Fibroblast of the aortic adventitia (primary cell): ENCODE measurements around the gene CDK5RAP2. TPM values are rescaled to one million over a fixed set of nuclear protein-coding genes. Genes with fewer than 3 reads are reported as not detected.

Experiments used
- DNase-seq: peaks from one replicate; pipeline ENCODE4 v3.0.0-alpha.2; 2010; ENCODE audit warnings: low read depth
- H3K4me3 ChIP-seq: 2 replicates; pipeline ENCODE4 v1.5.1; 2011; ENCODE audit warnings: low read depth, mild to moderate bottlenecking, control low read depth, low read length, moderate library complexity
- total RNA-seq: library from RNA; depleted of rRNA; stranded (reverse); fragments of >200 nt; gene quantifications from 2 replicates; pipeline ENCODE4 v1.2.3, GENCODE V29; 2012; ENCODE audit warnings: low replicate concordance
- TF ChIP-seq, protein P1 (sequence below): IDR thresholded peaks from 2 replicates; pipeline ENCODE4 v1.5.1; 2011; ENCODE audit warnings: mild to moderate bottlenecking, low read length, control low read depth, inconsistent platforms; ENCODE audit not compliant: insufficient read depth

The CDK5RAP2 gene
- total RNA-seq, 1 donor = 36.8 TPM

DNA sequence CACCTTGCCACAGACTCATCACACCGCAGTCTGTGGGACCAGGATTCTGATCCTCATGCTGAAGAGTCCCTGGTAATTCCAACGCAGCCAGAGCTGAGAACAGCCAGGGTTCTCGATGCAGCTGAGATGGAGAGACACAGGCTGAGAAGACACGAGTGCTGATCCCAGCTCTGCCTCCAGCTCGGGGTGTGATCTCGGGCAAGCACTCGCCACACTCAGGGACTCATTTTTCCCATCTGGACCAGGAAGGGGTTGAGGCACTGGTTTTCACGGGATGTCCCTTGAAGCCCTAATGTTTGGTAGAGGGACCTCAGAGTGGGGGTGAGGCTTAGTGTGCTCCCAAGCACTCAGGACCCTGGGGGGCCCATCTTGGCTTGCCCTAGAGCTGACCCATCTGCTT lies 200.4 kb downstream of the CDK5RAP2 start:
- TF ChIP-seq, protein P1, sequence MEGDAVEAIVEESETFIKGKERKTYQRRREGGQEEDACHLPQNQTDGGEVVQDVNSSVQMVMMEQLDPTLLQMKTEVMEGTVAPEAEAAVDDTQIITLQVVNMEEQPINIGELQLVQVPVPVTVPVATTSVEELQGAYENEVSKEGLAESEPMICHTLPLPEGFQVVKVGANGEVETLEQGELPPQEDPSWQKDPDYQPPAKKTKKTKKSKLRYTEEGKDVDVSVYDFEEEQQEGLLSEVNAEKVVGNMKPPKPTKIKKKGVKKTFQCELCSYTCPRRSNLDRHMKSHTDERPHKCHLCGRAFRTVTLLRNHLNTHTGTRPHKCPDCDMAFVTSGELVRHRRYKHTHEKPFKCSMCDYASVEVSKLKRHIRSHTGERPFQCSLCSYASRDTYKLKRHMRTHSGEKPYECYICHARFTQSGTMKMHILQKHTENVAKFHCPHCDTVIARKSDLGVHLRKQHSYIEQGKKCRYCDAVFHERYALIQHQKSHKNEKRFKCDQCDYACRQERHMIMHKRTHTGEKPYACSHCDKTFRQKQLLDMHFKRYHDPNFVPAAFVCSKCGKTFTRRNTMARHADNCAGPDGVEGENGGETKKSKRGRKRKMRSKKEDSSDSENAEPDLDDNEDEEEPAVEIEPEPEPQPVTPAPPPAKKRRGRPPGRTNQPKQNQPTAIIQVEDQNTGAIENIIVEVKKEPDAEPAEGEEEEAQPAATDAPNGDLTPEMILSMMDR = no peak
- no peak for DNase-seq
- H3K4me3 ChIP-seq = no peak overlapping the region

DNA sequence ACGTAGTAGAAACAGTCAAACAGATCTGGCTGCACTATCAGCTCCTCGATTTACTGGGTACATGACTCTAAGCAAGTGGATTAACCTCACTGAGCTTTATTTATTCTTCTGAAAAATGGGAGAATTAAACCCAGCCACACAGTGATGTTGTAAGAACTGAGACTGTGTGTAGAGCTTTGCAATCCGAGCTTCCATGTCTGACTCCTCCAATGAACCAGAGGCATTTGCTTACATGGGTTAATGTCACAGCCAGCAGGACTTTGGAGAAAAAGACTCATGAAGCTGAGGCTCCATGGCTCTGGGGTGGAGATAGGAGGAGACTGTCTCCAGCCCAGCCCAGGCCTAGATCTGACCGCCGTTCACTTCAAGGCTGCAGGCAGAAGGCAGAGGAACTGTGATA lies 201.3 kb downstream of the CDK5RAP2 start:
- H3K4me3 ChIP-seq = no peak overlapping the region
- DNase-seq = no peak
- TF ChIP-seq, protein P1 = no peak

GRCh38 chr9:120377268-120378159 lies 202.5 kb downstream of the CDK5RAP2 start:
- H3K4me3 ChIP-seq = no peak overlapping the region
- TF ChIP-seq, protein P1 = no peak
- DNase-seq = no peak

DNA sequence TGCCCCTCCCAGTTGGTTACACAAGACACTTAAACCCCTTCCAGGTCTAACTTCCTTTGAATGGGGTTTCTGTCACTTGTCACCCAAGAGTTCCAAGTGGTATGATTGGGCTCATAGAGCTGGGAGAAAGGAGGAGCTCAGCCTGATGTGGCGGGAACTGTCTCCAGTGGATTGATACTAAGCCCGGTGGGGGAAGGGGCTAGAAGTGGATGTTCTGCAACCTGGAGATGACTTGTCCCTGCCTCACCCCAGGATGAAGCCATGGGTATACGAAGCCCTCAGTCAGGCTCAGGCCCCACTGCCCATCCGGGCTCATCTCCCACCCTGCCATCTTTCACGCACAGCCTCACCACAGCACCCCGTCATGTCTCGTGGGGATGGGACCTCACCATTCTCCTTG lies 203.9 kb downstream of the CDK5RAP2 start:
- H3K4me3 ChIP-seq = no peak overlapping the region
- no peak for DNase-seq
- TF ChIP-seq, protein P1 = no peak

DNA sequence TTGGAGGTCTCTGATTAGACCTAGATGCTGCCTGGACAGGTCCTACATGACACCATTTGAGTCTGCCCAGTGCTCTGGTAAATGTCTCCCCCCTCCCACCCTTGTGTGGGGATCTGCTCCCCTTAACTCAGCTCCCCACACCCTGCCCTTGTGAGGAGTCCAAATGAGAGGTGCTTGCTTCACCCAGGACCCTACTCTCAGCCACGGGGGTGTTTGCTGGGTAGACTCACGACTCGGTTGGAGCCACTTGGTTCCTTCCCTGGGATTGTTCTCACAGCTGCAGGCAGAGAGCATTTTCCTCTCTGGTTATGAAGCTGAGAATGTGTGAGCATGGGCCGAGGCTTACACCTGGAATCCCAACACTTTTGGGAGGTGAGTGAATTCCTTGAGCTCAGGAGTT lies 204.7 kb downstream of the CDK5RAP2 start:
- no peak for DNase-seq
- no peak overlapping the region for H3K4me3 ChIP-seq
- TF ChIP-seq, protein P1 = no peak

- no peak for DNase-seq
- no peak overlapping the region for H3K4me3 ChIP-seq
- TF ChIP-seq, protein P1 = no peak
Measured at GRCh38 chr9:120374817-120375216, 205.2 kb downstream of the CDK5RAP2 start.
